B cell (primary cell): ENCODE data around the gene IQCH.

Experiments used
- EZH2 ChIP-seq: IDR thresholded peaks from 2 replicates; pipeline ENCODE4 v1.6.1; 2012; ENCODE audit warnings: borderline replicate concordance, low read depth, mild to moderate bottlenecking, moderate library complexity, low read length; ENCODE audit not compliant: insufficient read depth, poor library complexity, severe bottlenecking
- TF ChIP-seq, protein P1 (sequence below): fragments of 200-600 bp; IDR thresholded peaks from one replicate; pipeline ENCODE4 v1.8.0; 2022; ENCODE audit warnings: antibody characterized with exemption, mild to moderate bottlenecking

GRCh38 chr15:67463488-67463887 is 208.9 kb downstream of the IQCH start:
- TF ChIP-seq EZH2, result no peak
- TF ChIP-seq, protein P1, sequence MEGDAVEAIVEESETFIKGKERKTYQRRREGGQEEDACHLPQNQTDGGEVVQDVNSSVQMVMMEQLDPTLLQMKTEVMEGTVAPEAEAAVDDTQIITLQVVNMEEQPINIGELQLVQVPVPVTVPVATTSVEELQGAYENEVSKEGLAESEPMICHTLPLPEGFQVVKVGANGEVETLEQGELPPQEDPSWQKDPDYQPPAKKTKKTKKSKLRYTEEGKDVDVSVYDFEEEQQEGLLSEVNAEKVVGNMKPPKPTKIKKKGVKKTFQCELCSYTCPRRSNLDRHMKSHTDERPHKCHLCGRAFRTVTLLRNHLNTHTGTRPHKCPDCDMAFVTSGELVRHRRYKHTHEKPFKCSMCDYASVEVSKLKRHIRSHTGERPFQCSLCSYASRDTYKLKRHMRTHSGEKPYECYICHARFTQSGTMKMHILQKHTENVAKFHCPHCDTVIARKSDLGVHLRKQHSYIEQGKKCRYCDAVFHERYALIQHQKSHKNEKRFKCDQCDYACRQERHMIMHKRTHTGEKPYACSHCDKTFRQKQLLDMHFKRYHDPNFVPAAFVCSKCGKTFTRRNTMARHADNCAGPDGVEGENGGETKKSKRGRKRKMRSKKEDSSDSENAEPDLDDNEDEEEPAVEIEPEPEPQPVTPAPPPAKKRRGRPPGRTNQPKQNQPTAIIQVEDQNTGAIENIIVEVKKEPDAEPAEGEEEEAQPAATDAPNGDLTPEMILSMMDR, result no peak
